ENCODE measurements around the gene MMP3. TPM values are rescaled to one million over a fixed set of nuclear protein-coding genes. Genes with fewer than 3 reads are reported as not detected.

The MMP3 gene
- total RNA-seq, 1 experiment from 2014 or later, result not detected

GRCh38 chr11:102864724-102865123 lies 21.3 kb upstream of the MMP3 start:
- no peak overlapping the region for H2BK15ac ChIP-seq (ENCODE audit: low read depth, low read length)
- no peaks in the 10 kb centered on the region for H3K9me3 ChIP-seq (ENCODE audit: control insufficient read depth, low read depth, low read length)
- H3K4me2 ChIP-seq (ENCODE audit: insufficient read depth, insufficient read length, low read length), result no peak overlapping the region
- no peaks in the 10 kb centered on the region for H4K20me1 ChIP-seq (ENCODE audit: control insufficient read depth, insufficient read depth, insufficient read length)
- no peaks in the 10 kb centered on the region for H3K27me3 Mint-ChIP-seq (ENCODE audit: low read depth)
- no peaks in the 10 kb centered on the region for H3K36me3 Mint-ChIP-seq (ENCODE audit: insufficient read depth in 1 of 3, low read depth in 3 of 3)
- no peak overlapping the region for H3K27ac ChIP-seq (ENCODE audit: insufficient read length, low read depth, low read length)
- no peak overlapping the region for H3K9ac ChIP-seq (ENCODE audit: extremely low read depth, insufficient read length, low read length)
- H2AFZ ChIP-seq (ENCODE audit: low read length), result no peak overlapping the region
- no peak overlapping the region for H3K4ac ChIP-seq (ENCODE audit: low read depth, low read length)
- H3K14ac ChIP-seq (ENCODE audit: insufficient read depth, low read length), result no peak overlapping the region
- no peak overlapping the region for H3K4me3 Mint-ChIP-seq
- no peaks in the 10 kb centered on the region for H3K4me1 ChIP-seq (ENCODE audit: insufficient read depth, low read length)
- no peak overlapping the region for H2BK20ac ChIP-seq (ENCODE audit: low read depth, low read length, poor library complexity, severe bottlenecking)
- no CpG with 5 or more reads among the region's 1 CpG for WGBS (ENCODE audit: extremely low coverage, insufficient read length, low lambda C conversion rate)
- H4K91ac ChIP-seq (ENCODE audit: insufficient read length, low read depth, low read length), result no peak overlapping the region
- no peak overlapping the region for H2AK5ac ChIP-seq (ENCODE audit: insufficient read length, low read length)
- H3K18ac ChIP-seq (ENCODE audit: insufficient read length, low read depth, low read length), result no peak overlapping the region
- no peaks in the 10 kb centered on the region for H3K4me1 Mint-ChIP-seq
- no peak overlapping the region for H4K8ac ChIP-seq (replicated peaks; ENCODE audit: insufficient read length, low read depth, low read length)
- no peaks in the 10 kb centered on the region for H3K79me2 ChIP-seq (ENCODE audit: insufficient read depth, low read length)
- no peaks in the 10 kb centered on the region for H3K27me3 ChIP-seq (ENCODE audit: insufficient read depth, low read length)
- no peak overlapping the region for H3K56ac ChIP-seq (ENCODE audit: insufficient read length, low read depth, low read length)
- no peak for TF ChIP-seq CTCF (conservative IDR thresholded peaks at IDR 0.05)
- no peak overlapping the region for H4K5ac ChIP-seq (ENCODE audit: insufficient read length, low read depth, low read length)
- no peak overlapping the region for H2BK5ac ChIP-seq (ENCODE audit: insufficient read length, low read length)
- H3K79me1 ChIP-seq (ENCODE audit: insufficient read depth, low read depth, low read length, poor library complexity, severe bottlenecking), result no peaks in the 10 kb centered on the region
- H3K23ac ChIP-seq (ENCODE audit: insufficient read length, low read depth, low read length), result no peak overlapping the region
- H3K23me2 ChIP-seq (ENCODE audit: insufficient read length, low read depth, low read length, poor library complexity, severe bottlenecking), result no peaks in the 10 kb centered on the region
- DNase-seq, result no peak
- no peak overlapping the region for H2BK120ac ChIP-seq (ENCODE audit: low read depth, low read length, poor library complexity, severe bottlenecking)
- no peaks in the 10 kb centered on the region for H3K9me3 Mint-ChIP-seq
- H3K27ac Mint-ChIP-seq, result no peak overlapping the region
- H3T11ph ChIP-seq (ENCODE audit: low read length), result no peak overlapping the region
- no peak overlapping the region for H2BK12ac ChIP-seq (ENCODE audit: insufficient read length, low read depth, low read length)
